GM10266 (cell line): ENCODE measurements around the gene DTHD1.

Experiments used
- DNase-seq: peaks from one replicate; pipeline ENCODE4 v3.0.0; 2012; ENCODE audit errors: extremely low spot score
- CTCF ChIP-seq: IDR thresholded peaks from 2 replicates; pipeline ENCODE4 v1.5.1; 2012; ENCODE audit warnings: mild to moderate bottlenecking, low read depth; ENCODE audit not compliant: control insufficient read depth, insufficient read depth; ENCODE audit errors: missing control alignments

DTHD1 gene

GRCh38 chr4:36242629-36243354 lies 38.6 kb upstream of the DTHD1 start:
- DNase-seq = no peak
- TF ChIP-seq CTCF = no peak

- peak; percentile 41 for DNase-seq
- no peak for TF ChIP-seq CTCF
These were observed 37.8 kb upstream of the DTHD1 start for GRCh38 chr4:36243355-36244256.

GRCh38 chr4:36244257-36245082 lies 36.9 kb upstream of the DTHD1 start, which contains the start of gene ARAP2:
TSS of gene ARAP2 (minus strand) at chr4:36244514. CDS start at chr4:36229486, 15,028 bp downstream.
- TF ChIP-seq CTCF = peak; percentile 15
- DNase-seq = peak; percentile 78

- DNase-seq = no peak
- no peak for TF ChIP-seq CTCF
These were observed 31.8 kb upstream of the DTHD1 start for GRCh38 chr4:36249610-36250009.

GRCh38 chr4:36251983-36252382 lies 29.4 kb upstream of the DTHD1 start:
- no peak for DNase-seq

GRCh38 chr4:36254371-36254770 lies 27.0 kb upstream of the DTHD1 start:
- DNase-seq = no peak
- no peak for TF ChIP-seq CTCF

More at GRCh38 chr4:36251983-36252382, 29.4 kb upstream of the DTHD1 start:
- no peak for TF ChIP-seq CTCF
